Naive thymus-derived CD4-positive, alpha-beta T cell (primary cell): ENCODE data around the gene DHX8. TPM values are rescaled to one million over a fixed set of nuclear protein-coding genes. Genes with fewer than 3 reads are reported as not detected.
A peak's percentile ranks its signal among the peaks of the same experiment; 100 is the strongest.

ENCODE experiments used
- ATAC-seq: fragments of 150-1000 bp; cut with Tn5 transposase; 2 replicates; pipeline ENCODE4 v1.10.0; 2021; ENCODE audit warnings: mild to moderate bottlenecking, moderate library complexity
- CTCF ChIA-PET: fragments of 350-600 bp; sonication (Branson Sonifier 250); formaldehyde crosslinking; loops from one replicate; lab custom pipeline; 2021; ENCODE audit warnings: antibody characterized with exemption; lab: Charles Lee
- POLR2A ChIA-PET: fragments of 350-600 bp; sonication (Branson Sonifier 250); formaldehyde crosslinking; loops from one replicate; lab custom pipeline; 2021; ENCODE audit warnings: antibody characterized with exemption, inconsistent platforms; lab: Charles Lee
- DNase-seq, 9 donors: peaks; one replicate each; pipeline versions ENCODE4 v3.0.0 to v3.0.0-alpha.2; 2020 to 2022; ENCODE audit warnings: mixed read lengths in 1 of 9
- H3K27ac ChIP-seq: one replicate; pipeline ENCODE4 v1.7.0; 2013; ENCODE audit warnings: mild to moderate bottlenecking, low read depth, low read length, moderate library complexity
- H3K27me3 ChIP-seq, 2 donors: one replicate each; pipeline ENCODE4 v1.7.0; 2013; ENCODE audit warnings: low read length in 2 of 2, mild to moderate bottlenecking in 2 of 2, moderate library complexity in 2 of 2; ENCODE audit not compliant: control insufficient read depth in 2 of 2, insufficient read depth in 2 of 2
- H3K36me3 ChIP-seq, 3 experiments: 1 replicate in 2 of 3; 2 replicates in 1 of 3; pipeline ENCODE4 v1.7.0; 2013; ENCODE audit warnings: low read length in 3 of 3, mild to moderate bottlenecking in 3 of 3, moderate library complexity in 1 of 3; ENCODE audit not compliant: insufficient read depth in 3 of 3, control insufficient read depth in 2 of 3
- H3K4me1 ChIP-seq, 2 donors: one replicate each; pipeline ENCODE4 v1.7.0; 2013; ENCODE audit warnings: low read length in 2 of 2, mild to moderate bottlenecking in 2 of 2, moderate library complexity in 1 of 2; ENCODE audit not compliant: control insufficient read depth in 2 of 2, insufficient read depth in 2 of 2
- H3K4me3 ChIP-seq: 2 replicates; pipeline ENCODE4 v1.7.0; 2013; ENCODE audit warnings: mild to moderate bottlenecking, low read length
- H3K9me3 ChIP-seq, 3 experiments: 1 replicate in 2 of 3; 2 replicates in 1 of 3; pipeline ENCODE4 v1.7.0; 2013; ENCODE audit warnings: low read length in 3 of 3; ENCODE audit not compliant: control insufficient read depth in 2 of 3
- H3K27ac Mint-ChIP-seq, 9 donors: one replicate each; pipeline ENCODE4 v1.8.0; 2020 to 2022; ENCODE audit warnings: mixed read lengths in 9 of 9, mild to moderate bottlenecking in 8 of 9, moderate library complexity in 5 of 9, inconsistent platforms in 2 of 9
- H3K27me3 Mint-ChIP-seq, 5 donors: one replicate each; pipeline ENCODE4 v1.8.0; 2021 to 2022; ENCODE audit warnings: mixed read lengths in 5 of 5, mild to moderate bottlenecking in 1 of 5
- H3K36me3 Mint-ChIP-seq, 5 donors: one replicate each; pipeline ENCODE4 v1.8.0; 2020 to 2022; ENCODE audit warnings: mixed read lengths in 5 of 5, mild to moderate bottlenecking in 3 of 5, inconsistent platforms in 1 of 5
- H3K4me1 Mint-ChIP-seq, 7 donors: one replicate each; pipeline ENCODE4 v1.8.0; 2020 to 2022; ENCODE audit warnings: mixed read lengths in 7 of 7, mild to moderate bottlenecking in 3 of 7, inconsistent platforms in 1 of 7
- H3K4me3 Mint-ChIP-seq, 10 donors: one replicate each; pipeline ENCODE4 v1.8.0; 2020 to 2022; ENCODE audit warnings: mild to moderate bottlenecking in 10 of 10, mixed read lengths in 10 of 10, moderate library complexity in 6 of 10, inconsistent platforms in 2 of 10
- H3K9me3 Mint-ChIP-seq, 11 donors: one replicate each; pipeline ENCODE4 v1.8.0; 2020 to 2022; ENCODE audit warnings: mixed read lengths in 11 of 11, mild to moderate bottlenecking in 4 of 11, inconsistent platforms in 1 of 11, moderate library complexity in 1 of 11
- intact Hi-C, 2 donors: fragments of 100-400 bp; cut with micrococcal nuclease; formaldehyde crosslinking; loops; one replicate each; pipeline ENCODE4 v1.15.1; 2023
- polyA plus RNA-seq, 2 donors: library from polyadenylated mRNA; unstranded; fragments of 300-500 nt; fragmentation: Illumina TruSeq; gene quantifications; one replicate each; pipeline ENCODE4 v1.2.3, GENCODE V29; 2021
- total RNA-seq, 6 experiments: library from RNA in 5 of 6; stranded (reverse) in 5 of 6; gene quantifications; 1 replicate in 5 of 6; 2 replicates in 1 of 6; pipeline ENCODE4 v1.2.3 and lab custom pipeline; 2021 to 2026

Gene DHX8
- total and polyA plus RNA-seq, 7 experiments from 2014 or later = 23.5 to 93.4 (median 69.1) TPM

DNA sequence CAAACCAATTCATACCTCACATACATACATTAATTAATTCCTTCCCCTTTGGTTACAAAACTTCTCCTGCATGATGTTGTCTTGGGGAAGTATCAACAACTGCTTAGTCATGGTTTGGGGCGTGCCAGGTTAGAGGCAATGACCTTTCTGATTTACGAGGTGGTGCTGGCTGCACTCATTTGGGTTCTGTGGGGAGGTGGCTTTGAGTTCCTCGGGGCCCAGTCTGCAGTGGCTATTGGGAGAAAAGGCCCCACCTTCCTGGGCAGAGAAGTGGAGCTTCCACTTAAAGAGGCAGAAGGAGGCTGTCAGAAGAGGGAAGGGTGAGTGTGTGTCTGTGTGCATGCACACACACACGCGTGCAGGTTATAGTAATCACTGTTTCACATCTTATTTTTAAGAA lies 72.5 kb downstream of the DHX8 start:
- Histone ChIP-seq H3K36me3 (no peaks in the 10 kb centered on the region), H3K9me3 (no peaks in the 10 kb centered on the region), H3K27me3 (no peaks in the 10 kb centered on the region), H3K4me3 (no peak overlapping the region), H3K27ac (no peak overlapping the region), H3K4me1 (no peaks in the 10 kb centered on the region)
- Mint-ChIP-seq H3K27me3 (peaks cover 8 to 35% (median 19%) of the 10 kb centered on the region in 5 donors), H3K36me3 (peaks cover 0 to 9% (median 3%) of the 10 kb centered on the region in 5 donors), H3K4me3 (no peak overlapping the region), H3K9me3 (no peaks in the 10 kb centered on the region), H3K27ac (no peak overlapping the region), H3K4me1 (peaks cover 0 to 7% (median 0%) of the 10 kb centered on the region in 7 donors)
- ATAC-seq = peak; percentile 93
- ChIA-PET POLR2A (no interaction called here), CTCF (no interaction called here)
- no peak for DNase-seq
- intact Hi-C loops = no loop called here

- intact Hi-C loops = no loop called here
- peaks cover 24 to 36% (median 32%) of the 10 kb centered on the region in 5 donors for H3K27me3 Mint-ChIP-seq
These were observed 75.0 kb downstream of the DHX8 start for GRCh38 chr17:43558805-43559160.

GRCh38 chr17:43559161-43559816 lies 75.5 kb downstream of the DHX8 start:
- no peak overlapping the region for H3K27ac ChIP-seq
- H3K27me3 ChIP-seq = peaks cover 0 to 6% of the 10 kb centered on the region in 2 donors

More at GRCh38 chr17:43558805-43559160, 75.0 kb downstream of the DHX8 start:
- H3K27me3 ChIP-seq = peaks cover 0 to 6% of the 10 kb centered on the region in 2 donors
- Mint-ChIP-seq H3K4me3 (no peak overlapping the region), H3K27ac (no peak overlapping the region), H3K4me1 (peaks cover 0 to 12% (median 5%) of the 10 kb centered on the region in 7 donors), H3K9me3 (peaks cover 0 to 2% (median 0%) of the 10 kb centered on the region in 11 donors), H3K36me3 (peaks cover 0 to 5% (median 3%) of the 10 kb centered on the region in 5 donors)
- no peak overlapping the region for H3K4me3 ChIP-seq
- H3K36me3 ChIP-seq = no peaks in the 10 kb centered on the region
- POLR2A ChIA-PET = no interaction called here
- H3K9me3 ChIP-seq = no peaks in the 10 kb centered on the region
- ATAC-seq (no peak), DNase-seq (no peak)
- CTCF ChIA-PET = no interaction called here
- no peaks in the 10 kb centered on the region for H3K4me1 ChIP-seq
- no peak overlapping the region for H3K27ac ChIP-seq

DNA sequence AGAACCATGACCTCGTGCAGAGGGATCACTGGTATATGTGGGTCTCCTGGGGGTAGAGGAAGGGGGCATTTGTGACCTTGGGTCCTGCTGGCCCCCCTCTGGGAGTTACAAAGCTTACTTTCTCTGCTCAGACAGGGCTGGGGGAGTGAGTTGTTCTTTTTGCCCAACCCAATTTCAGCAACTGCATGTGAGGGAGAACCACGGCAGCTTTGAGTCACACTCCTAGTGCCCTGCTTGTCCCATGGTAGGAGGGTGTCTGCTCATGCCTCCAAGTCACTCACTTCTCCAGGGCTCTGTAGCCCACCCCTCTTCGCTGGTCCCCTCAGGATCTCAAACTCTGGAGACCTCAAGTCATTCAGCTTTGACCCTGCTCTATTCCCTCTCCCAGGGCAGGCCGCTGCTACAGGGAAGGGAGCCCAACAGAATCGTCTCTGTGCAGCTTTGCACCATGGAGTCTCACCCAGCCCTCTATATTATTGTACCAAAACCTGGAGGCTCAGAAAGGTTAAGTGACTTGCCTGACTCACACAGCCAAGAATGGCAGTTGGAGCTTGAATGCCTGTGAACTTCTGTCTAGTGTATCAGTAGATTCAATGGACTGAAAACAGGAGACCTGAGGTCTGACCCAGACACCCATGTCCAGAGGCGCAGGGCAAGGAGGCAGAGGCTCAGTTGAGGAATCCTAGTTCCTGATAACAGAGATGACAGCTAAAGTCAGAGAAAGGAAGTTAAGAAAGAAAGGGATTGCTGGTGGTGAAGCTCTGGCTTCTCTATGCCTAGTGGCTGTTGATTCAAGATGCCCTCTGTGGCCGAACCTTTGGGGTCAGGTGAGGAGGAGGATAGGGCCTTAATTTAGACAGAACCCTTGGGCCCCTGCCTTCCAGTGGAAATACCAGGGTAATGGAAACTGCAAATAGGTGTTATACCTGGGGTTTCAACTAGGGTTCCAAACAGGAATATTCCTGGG lies 77.0 kb downstream of the DHX8 start:
- Histone ChIP-seq H3K4me3 (no peak overlapping the region), H3K27ac (no peak overlapping the region), H3K27me3 (peaks cover 0 to 6% of the 10 kb centered on the region in 2 donors), H3K9me3 (no peaks in the 10 kb centered on the region), H3K4me1 (no peaks in the 10 kb centered on the region), H3K36me3 (no peaks in the 10 kb centered on the region)
- ChIA-PET CTCF (interaction anchor here (0.9 kb wide), 1 partner anchor 17 kb away, joined by 3 read pairs; no protein-coding TSS in a partner anchor), POLR2A (no interaction called here)
- H3K4me3 Mint-ChIP-seq = no peak overlapping the region
- H3K27ac Mint-ChIP-seq = no peak overlapping the region
- DNase-seq (no peak), ATAC-seq (no peak)
- H3K9me3 Mint-ChIP-seq = peaks cover 0 to 2% (median 0%) of the 10 kb centered on the region in 11 donors
- peaks cover 0 to 12% (median 5%) of the 10 kb centered on the region in 7 donors for H3K4me1 Mint-ChIP-seq
- intact Hi-C loops = no loop called here
- peaks cover 26 to 41% (median 33%) of the 10 kb centered on the region in 5 donors for H3K27me3 Mint-ChIP-seq
- H3K36me3 Mint-ChIP-seq = peaks cover 0 to 5% (median 3%) of the 10 kb centered on the region in 5 donors

More at GRCh38 chr17:43559161-43559816, 75.5 kb downstream of the DHX8 start:
- Histone ChIP-seq H3K4me3 (no peak overlapping the region), H3K36me3 (no peaks in the 10 kb centered on the region), H3K9me3 (no peaks in the 10 kb centered on the region), H3K4me1 (no peaks in the 10 kb centered on the region)
- Mint-ChIP-seq H3K9me3 (peaks cover 0 to 2% (median 0%) of the 10 kb centered on the region in 11 donors), H3K27me3 (peaks cover 26 to 37% (median 32%) of the 10 kb centered on the region in 5 donors), H3K27ac (no peak overlapping the region), H3K4me3 (peak overlapping the region in 1 of 10 donors; percentile 43), H3K36me3 (peaks cover 0 to 5% (median 3%) of the 10 kb centered on the region in 5 donors), H3K4me1 (peaks cover 0 to 12% (median 5%) of the 10 kb centered on the region in 7 donors)
- DNase-seq (no peak), ATAC-seq (no peak)
- CTCF ChIA-PET = no interaction called here
- POLR2A ChIA-PET = no interaction called here
- intact Hi-C loops = no loop called here

- H3K27ac Mint-ChIP-seq = no peak overlapping the region
- H3K4me3 ChIP-seq = no peak overlapping the region
- peaks cover 0 to 3% (median 0%) of the 10 kb centered on the region in 5 donors for H3K36me3 Mint-ChIP-seq
These were observed 79.2 kb downstream of the DHX8 start for GRCh38 chr17:43562679-43563599.

More at GRCh38 chr17:43562679-43563599, 79.2 kb downstream of the DHX8 start:
- Histone ChIP-seq H3K9me3 (no peaks in the 10 kb centered on the region), H3K36me3 (no peaks in the 10 kb centered on the region), H3K27me3 (peaks cover 0 to 6% of the 10 kb centered on the region in 2 donors), H3K27ac (no peak overlapping the region), H3K4me1 (no peaks in the 10 kb centered on the region)
- Mint-ChIP-seq H3K4me1 (peaks cover 0 to 10% (median 5%) of the 10 kb centered on the region in 7 donors), H3K4me3 (no peak overlapping the region), H3K9me3 (peaks cover 0 to 2% (median 0%) of the 10 kb centered on the region in 11 donors), H3K27me3 (peaks cover 26 to 41% (median 33%) of the 10 kb centered on the region in 5 donors)
- ATAC-seq = no peak
- intact Hi-C loops = no loop called here
- DNase-seq = no peak
- ChIA-PET POLR2A (interaction anchor here (0.6 kb wide), 1 partner anchor 680 kb away, joined by 3 read pairs; no protein-coding TSS in a partner anchor), CTCF (interaction anchor here (0.6 kb wide), 1 partner anchor 985 kb away, joined by 3 read pairs; no protein-coding TSS in a partner anchor)
